NCI-H2107 treated with DMSO at 0.1 percent for 48 hours (cell line): ENCODE data around the gene MAP3K12.
"Not testable (repeated sequence)": the region's sequence is repeated elsewhere in the genome, so short reads cannot be mapped to it uniquely, and the experiment has no call there.

ENCODE experiments used
- DNase-seq: peaks from one replicate; lab custom pipeline; 2025; ENCODE audit not compliant: unreplicated experiment; lab: John Stamatoyannopoulos, UW

The MAP3K12 gene, protein sequence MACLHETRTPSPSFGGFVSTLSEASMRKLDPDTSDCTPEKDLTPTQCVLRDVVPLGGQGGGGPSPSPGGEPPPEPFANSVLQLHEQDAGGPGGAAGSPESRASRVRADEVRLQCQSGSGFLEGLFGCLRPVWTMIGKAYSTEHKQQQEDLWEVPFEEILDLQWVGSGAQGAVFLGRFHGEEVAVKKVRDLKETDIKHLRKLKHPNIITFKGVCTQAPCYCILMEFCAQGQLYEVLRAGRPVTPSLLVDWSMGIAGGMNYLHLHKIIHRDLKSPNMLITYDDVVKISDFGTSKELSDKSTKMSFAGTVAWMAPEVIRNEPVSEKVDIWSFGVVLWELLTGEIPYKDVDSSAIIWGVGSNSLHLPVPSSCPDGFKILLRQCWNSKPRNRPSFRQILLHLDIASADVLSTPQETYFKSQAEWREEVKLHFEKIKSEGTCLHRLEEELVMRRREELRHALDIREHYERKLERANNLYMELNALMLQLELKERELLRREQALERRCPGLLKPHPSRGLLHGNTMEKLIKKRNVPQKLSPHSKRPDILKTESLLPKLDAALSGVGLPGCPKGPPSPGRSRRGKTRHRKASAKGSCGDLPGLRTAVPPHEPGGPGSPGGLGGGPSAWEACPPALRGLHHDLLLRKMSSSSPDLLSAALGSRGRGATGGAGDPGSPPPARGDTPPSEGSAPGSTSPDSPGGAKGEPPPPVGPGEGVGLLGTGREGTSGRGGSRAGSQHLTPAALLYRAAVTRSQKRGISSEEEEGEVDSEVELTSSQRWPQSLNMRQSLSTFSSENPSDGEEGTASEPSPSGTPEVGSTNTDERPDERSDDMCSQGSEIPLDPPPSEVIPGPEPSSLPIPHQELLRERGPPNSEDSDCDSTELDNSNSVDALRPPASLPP

DNA sequence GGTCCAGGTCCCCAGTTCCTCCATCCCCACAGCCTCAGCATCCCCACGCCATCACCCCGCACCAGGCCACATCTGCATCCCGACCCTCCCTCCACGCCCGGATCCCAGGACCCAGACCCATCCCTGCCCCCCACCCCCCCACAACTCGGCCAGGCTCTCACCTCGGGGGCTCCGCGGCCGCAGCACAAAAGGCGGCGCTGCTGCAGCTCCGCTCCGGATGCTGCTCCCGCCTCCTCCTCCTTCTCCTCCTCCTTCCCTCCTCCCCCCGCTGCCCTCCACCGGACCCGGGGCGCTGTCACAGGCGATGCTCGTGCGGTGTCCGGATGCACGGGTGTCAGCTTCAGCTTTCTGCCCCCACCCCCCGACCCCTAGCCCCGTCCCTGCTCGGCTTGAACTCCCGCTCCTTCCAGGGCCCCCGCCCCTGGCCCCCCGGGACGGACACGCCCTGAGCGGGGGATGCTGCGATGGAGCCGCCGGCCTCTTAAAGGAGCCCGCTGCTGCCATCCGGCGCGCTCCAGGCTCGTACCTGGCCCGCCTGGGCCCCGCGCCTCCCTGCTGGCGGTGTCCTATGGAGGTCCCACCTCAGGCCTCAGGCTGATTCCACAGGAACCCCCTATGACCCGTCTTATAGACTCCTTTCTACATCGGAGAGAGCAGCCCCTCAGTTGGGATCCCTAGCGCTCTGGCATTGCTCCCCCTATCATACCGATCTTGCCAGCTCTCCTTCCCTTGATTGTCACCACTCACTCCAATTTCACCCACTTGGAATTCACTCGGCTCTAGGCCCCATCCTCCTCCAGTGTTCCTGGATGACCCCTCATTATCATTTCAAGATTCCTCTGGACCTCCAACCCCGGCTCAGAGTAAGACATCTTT lies at the start of gene MAP3K12:
Gene MAP3K12, minus strand, starts transcription at position 193 of the 876 bp plus-strand sequence. CDS start 12,067 bp downstream, outside the sequence.
- DNase-seq, result no peak

DNA sequence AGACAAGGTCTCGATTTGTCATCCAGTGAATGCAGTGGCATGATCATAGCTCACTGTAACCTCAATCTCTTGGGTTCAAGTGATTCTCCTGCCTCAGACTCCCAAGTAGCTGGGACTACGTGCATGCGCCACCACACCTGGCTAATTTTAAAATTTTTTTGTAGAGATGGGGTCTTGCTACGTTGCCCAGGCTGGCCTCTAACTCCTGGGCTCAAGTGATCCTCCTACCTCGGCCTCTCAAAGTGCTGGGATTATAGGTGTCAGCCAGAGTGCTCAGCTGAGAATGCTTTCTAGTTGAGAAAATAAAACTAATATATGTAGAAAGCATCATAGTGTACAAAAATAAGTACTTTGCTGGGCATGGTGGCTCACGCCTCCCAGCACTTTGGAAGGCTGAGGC lies 49.1 kb upstream of the MAP3K12 start:
- DNase-seq, result not testable (repeated sequence)

DNA sequence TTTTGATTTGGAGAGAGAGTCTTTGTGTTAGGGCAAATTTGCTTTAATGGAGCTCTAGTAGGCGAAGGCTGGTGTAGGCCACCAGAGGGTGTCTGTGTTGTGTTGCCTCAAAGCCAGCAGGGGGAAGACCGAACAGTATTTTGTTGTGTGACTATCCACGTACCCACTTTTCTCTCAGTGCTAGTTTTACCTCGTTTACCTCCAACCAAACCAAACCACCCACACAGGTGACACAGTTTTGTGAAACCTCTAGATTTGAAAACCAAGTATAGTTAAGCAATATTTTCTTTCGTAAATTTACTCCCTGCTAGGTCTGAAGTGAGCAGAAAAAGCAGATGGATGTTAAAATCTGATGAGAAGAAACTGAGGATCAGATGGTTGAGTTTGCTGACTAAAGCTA lies 44.3 kb upstream of the MAP3K12 start:
- DNase-seq, result peak; percentile 62

DNA sequence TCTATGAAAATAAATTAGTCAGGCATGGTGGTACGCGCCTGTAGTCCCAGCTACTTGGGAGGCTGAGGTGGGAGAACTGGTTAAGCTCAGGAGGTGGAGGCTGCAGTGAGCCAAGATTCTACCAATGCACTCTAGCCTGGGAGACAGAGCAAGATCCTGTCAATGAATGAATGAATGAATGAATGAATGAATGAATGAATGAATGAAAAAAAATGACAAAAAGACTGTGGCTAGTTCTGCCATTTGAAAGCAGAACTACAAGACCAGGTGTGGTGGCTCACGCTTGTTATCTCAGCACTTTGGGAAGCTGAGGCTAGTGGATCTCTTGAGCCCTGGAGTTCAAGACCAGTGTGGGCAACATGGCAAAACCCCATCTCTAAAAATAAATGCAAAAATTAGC lies 40.3 kb upstream of the MAP3K12 start:
- DNase-seq, result no peak

DNA sequence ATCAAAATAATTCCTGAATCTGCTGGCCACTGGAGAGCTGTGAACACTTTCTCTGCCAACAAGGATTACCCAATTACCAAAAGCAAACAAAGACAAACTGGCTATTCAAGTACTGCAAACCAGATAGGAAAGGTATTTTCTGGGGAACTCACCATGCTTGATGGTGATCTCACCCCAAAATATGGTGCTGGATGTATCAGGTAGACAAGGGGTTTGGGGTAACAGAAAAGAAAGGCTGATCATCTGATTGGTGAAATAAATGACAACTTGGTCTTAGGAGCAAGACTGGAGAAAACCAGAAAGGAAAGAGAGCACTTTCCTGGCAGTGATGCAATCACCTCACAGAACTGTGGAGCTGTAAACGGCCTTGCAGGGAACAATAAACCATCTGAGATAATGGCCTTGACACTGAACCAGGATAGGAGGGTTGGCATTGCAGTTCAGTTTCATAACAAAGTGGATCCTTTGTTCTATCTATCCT lies 39.0 kb upstream of the MAP3K12 start:
- peak; percentile 83 for DNase-seq

DNA sequence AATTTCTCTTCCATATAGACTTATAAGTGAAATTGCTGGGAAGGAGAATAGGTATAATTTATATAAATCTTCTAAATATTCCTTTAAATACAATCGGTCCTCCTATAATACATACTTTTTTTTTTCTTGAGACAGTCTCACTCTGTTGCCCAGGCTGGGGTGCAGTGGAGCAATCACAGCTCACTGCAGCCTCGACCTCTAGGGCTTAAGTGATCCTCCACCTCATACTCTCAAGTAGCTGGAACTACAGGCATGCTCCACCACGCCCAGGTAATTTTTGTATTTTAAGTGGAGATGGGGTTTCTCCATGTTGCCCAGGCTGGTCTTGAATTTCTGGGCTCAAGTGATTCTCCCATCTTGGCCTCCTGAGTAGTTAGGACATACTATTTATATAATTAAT lies 37.7 kb upstream of the MAP3K12 start:
- DNase-seq, result no peak

DNA sequence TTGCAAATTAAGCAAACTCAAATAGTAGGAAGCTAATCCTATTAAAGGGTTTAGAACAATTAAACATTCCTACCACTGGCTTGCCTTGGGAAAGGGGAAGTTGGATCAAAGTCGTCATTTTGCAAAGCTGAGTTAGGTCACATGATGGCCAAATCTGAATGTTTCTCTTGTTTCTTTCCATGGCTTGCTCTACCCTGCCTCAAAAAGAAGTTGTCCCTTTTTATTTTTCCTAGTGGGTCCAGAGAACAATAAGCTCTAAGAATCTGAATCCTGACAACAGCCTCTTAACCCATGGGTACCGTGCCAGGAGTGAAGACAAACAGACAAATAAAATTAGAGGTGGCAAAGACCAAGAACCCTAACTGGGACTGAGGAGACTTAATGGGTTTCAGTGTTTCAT lies 34.2 kb upstream of the MAP3K12 start:
- no peak for DNase-seq

DNA sequence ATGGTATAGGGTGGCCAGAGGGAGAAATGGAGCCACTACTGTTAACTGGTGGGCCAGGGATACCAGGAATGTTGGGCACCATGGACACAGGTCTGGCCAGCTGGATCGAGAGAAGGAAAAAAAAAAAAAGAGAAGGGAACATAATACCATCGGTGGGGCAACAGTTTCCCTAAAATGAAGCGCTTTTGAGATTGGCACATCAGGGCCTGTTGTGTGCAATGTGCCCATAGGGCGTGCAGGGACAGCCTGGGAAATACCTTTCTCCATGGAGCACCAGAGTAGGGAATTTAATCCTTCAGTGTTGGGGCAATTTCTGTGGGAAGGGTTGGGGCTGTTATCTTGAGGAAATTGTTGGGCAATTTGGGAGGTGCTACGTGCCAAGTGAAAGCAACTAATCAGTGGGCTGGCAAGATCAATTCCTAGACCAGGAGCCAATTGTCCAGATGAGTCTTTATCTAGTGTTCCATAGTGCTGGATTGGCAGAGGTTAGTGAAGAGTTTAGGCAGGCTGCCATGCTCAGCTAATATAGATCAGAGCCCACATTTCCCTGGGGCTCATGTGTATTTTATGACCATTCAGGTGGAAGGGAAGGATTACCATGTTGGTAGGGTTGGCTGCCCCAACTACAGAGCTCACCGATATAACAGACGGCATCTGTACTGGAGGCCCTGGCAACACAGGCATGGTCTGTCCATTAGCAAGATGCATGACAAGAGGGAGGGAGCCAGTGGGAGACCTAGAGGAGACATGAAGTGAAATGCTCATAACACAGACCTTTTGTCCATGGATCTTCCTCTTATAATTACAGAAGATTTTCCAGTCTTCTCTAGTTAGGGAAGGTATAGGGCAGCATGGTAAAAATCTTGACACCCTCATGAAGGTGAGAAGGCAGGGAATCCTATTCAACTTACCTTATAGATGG lies 33.5 kb upstream of the MAP3K12 start:
- DNase-seq, result no peak

DNA sequence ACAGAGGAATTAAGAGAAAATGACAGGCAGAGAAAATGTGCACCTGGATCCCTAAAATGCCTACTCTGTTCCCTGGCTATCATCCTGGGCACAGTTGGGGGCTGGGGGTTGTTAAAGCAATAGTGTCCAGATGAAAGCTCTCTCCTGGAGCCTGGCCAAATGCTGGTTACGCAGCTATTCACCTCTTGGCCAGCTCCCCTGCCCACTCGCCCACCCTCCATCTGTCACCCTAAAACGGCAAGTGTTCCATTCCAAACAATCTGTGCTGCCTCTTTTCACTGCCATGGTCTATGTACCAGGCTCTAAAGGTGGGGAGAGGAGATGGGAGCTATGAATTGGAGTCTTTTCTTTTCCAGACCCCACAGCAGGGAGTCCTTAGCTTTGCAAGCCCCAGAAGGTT lies 32.8 kb upstream of the MAP3K12 start:
- no peak for DNase-seq

DNA sequence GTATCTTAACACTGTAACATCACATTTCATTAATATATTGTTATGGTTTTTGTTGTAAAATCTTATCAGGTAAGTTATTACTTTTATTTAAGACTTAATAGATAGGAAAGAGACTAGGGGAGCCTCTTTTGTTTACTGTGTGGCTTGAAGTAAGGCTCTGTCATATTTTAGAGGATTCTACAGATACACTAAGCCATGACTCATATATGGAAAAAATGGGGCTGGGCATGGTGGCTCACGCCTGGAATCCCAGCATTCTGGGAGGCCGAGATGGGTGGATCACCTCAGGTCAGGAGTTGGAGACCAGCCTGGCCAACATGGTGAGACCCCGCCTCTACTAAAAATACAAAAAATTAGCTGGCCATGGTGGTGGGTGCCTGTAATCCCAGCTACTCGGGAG lies 31.7 kb upstream of the MAP3K12 start:
- no peak for DNase-seq

DNA sequence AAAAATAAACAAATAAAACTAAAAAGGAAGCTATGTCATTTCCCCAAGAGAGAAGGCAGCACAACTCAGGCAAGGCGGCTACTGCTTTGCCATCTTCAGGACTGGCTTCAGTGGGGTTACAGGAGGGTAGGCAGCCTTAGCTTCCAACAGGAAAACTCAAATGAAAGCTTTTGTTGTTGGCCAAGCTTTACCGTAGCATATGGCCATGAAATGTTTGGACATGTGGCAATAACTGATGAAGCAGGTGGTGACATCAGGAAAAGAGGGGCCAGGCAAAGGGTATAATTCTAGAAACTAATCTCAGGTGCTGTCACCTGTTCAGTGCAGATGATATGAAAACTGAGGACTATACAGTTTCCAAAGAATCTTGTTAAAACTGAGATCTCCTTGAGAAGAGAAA lies 30.8 kb upstream of the MAP3K12 start:
- no peak for DNase-seq

DNA sequence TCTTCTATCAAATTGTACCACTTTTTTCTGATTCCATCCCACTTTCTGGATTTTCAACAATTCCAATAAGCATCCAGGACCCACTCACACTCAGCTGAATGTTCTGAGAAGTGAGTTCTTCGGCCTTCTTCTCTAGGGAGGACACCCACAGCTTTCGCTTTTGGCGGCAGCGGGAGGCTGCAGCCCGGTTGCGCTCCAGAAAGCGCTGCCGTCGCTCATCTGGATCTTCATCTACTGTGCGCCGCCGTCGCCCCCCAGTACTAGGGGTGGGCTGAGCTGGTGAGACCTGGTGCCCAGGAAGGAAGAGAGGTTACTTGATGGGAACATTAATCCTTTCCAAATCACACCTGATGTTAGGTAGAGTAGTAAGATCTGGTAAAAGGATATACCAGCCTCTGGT lies 25.2 kb upstream of the MAP3K12 start:
- no peak for DNase-seq

DNA sequence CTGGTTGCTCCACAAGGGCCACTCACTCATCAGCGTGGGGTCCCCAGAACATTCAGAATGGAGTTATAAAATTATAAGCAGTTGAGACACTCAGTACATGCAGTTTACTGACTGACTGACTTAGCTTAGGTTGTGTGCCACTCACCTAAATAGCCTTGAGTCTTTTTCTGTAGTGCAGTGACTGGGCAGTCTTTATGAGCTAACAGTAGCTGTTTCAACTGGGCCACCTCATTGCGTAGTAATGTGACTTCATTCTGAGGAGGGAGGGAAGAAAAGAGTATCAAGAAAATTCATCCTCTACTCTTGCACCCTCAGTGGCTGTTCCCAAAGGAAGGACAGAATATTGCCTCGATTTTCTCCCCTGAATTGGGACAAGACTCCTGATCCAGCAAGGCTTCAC lies 23.9 kb upstream of the MAP3K12 start:
- no peak for DNase-seq

DNA sequence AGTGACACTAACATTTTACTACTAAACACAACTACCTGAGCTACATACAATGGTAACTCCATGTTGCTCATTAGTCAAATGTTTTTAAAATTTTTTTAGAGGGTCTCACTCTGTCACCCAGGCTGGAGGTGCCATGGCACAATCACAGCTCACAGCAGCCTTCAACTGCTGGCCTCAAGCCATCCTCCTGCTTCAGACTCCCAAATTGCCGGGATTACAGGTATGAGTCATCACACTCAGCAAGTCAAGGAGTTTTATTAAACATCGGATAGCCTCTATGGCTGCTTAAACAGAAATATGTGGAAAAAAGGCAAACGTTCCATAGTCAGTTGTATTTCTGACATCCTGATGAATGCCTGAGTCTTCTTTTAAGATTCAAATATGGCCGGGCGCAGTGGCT lies 19.1 kb upstream of the MAP3K12 start:
- no peak for DNase-seq

DNA sequence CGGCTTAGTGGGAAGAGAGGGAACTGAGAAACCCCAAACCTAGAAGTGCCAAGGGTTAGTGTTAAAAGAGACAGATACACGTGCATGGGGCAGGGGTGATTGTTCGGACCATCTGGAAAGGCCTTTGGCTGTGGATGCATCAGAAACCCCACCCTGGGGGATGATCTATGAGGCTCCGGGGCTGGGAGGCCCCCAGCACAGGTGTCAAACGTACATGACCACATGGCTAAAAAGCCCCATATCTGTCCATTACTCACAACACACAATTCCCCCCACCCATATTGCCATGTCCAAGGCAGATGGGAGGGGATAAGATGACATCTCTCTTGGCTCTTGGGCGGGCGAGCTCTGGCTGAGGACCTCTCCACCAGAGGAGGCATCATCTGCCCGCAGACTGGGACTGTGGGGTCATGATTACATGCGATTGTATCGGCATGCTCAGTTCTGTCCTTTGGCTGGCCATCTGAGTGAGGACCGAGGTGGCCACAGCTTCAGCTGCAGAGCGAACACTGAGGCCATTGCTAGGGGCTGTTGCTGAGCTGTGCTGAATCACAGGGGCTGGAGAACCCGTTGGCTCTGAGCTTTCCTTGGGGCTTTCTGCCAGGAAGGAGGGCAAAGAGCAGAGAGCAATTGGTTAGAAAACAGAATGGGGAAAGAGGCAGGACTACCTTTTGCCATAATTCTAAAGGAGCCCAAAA lies 17.6 kb upstream of the MAP3K12 start:
- DNase-seq, result no peak

DNA sequence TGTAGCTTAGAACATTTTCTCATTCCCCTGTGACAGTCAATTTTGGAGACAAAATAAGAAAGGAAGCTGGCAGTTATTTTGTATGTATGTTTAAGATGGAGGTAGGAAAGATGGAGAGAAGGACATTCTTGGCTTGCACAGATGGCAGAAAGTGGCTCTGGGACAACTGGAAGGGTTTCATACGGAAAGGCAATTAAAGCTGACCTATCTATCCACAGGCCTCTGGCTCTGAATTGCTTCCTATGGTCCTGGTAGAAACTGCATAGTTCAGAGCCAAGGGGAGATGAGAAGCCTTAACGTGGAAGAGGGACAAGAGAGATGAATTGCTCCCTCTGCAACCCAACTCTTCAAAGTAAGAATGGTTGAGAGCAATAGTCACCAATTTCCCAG lies 16.0 kb upstream of the MAP3K12 start:
- no peak for DNase-seq

DNA sequence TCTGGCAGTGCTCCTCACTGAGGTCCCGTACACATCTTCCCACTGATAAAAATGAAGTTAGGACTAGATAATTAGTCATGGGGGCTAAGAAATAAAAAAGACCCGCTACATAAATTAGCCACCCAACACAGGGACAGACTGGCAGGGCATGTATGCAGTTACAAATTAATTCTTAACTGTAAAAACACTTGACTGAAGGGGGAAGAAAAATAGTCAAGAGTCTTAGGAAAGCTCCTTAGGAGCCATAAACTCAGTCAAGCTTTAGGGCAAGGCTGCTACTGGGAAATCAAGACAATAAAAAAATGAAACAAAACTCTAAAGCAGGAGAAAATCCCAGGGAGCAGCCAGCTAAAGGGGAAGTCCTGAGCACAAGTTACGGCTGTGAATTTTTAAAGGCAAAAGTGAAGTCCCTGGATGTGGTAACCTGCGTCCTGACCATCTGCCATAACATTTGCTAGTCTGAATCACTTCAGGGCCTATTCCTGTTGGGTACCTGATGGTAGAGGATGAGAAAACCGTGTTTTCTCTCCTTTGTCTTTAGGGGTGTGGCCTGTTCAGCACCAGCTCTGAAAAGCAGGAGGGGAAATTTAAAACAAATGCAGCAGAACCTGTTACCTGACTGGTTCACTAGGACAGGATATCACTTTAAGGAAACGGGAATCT lies 15.5 kb upstream of the MAP3K12 start:
- DNase-seq, result no peak

DNA sequence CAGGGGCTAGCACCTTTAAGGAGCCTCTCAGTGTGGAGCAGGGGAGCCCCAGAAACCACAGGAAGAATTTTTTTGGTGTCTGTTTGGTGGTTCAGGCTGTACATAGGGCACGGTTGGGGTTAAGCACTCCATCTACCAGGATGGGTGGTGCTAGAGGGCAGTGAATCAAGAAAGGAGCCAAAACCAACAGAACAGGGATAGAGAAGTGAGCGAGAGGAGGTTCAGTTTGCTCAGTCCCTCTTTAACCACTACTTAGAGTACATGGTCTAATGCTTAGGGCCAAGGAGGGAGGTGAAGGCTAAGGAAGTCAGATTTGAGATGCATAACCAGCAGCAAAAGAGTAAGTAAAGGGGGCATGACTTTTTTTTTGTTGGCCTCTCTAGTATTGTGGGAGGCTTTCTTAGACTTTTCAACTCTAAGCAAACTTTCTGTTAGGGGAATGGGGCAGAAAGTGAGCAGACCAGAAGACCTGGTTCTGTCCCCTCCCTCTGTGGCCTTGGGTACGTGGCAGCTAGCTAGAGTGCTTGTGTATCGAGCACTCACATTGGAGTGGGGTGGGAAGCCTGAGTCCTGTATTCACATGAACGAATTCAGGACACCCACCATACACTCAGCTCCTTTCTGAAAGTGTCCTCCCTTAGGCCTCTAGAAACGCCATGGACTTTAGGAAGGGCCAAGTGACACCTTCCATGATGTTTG lies 14.6 kb upstream of the MAP3K12 start:
- DNase-seq, result no peak
